ENCODE measurements around the gene HNRNPLL. TPM values are rescaled to one million over a fixed set of nuclear protein-coding genes. Genes with fewer than 3 reads are reported as not detected.

HNRNPLL gene
- total RNA-seq, result 27.0 and 37.5 TPM in 2 replicates

GRCh38 chr2:38602732-38603401 is at the start of gene HNRNPLL:
TSS of gene HNRNPLL (minus strand) at chr2:38602928. CDS start at chr2:38602626, 302 bp downstream.

Other genes starting within 250 kb of the HNRNPLL start
- 45.7 and 55.0 TPM in 2 replicates for gene ATL2, start 225.7 kb downstream of the HNRNPLL start, total RNA-seq
- gene GALM, start 63.2 kb upstream of the HNRNPLL start, total RNA-seq, result 40.5 and 57.5 TPM in 2 replicates
- gene SRSF7, start 148.4 kb upstream of the HNRNPLL start, total RNA-seq, result 93.9 and 147 TPM in 2 replicates
- 9.1 TPM in 2 replicates for gene GEMIN6, start 175.3 kb upstream of the HNRNPLL start, total RNA-seq

Data from bronchial smooth muscle cell (primary cell).